Measurements from ENCODE around the gene PRRC2B.
A peak's percentile ranks its signal among the peaks of the same experiment; 100 is the strongest.
"Not testable (repeated sequence)": the region's sequence is repeated elsewhere in the genome, so short reads cannot be mapped to it uniquely, and the experiment has no call there.

The PRRC2B gene

GRCh38 chr9:131387394-131387793 is 6.5 kb upstream of the PRRC2B start:
- no peak for DNase-seq

- no peak for DNase-seq
Measured at GRCh38 chr9:131391020-131391419, 2.9 kb upstream of the PRRC2B start.

DNA sequence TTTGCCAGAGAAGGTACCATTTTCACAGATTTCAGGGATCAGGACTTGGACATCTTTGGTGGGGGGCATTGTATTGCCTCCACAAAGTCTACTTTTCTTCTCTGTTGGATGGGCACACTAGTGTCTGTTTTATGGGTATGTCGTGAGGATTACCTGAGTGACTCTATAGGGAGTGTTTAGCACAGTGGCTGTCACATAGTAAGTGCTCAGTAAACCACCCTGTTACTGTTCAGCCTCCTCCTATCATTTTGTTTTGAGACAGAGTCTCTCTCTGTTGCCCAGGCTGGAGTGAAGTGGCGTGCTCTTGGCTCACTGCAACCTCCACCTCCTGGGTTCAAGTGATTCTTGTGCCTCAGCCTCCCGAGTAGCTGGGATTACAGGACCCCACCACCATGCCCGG is 2.4 kb upstream of the PRRC2B start:
- no peak for DNase-seq

DNA sequence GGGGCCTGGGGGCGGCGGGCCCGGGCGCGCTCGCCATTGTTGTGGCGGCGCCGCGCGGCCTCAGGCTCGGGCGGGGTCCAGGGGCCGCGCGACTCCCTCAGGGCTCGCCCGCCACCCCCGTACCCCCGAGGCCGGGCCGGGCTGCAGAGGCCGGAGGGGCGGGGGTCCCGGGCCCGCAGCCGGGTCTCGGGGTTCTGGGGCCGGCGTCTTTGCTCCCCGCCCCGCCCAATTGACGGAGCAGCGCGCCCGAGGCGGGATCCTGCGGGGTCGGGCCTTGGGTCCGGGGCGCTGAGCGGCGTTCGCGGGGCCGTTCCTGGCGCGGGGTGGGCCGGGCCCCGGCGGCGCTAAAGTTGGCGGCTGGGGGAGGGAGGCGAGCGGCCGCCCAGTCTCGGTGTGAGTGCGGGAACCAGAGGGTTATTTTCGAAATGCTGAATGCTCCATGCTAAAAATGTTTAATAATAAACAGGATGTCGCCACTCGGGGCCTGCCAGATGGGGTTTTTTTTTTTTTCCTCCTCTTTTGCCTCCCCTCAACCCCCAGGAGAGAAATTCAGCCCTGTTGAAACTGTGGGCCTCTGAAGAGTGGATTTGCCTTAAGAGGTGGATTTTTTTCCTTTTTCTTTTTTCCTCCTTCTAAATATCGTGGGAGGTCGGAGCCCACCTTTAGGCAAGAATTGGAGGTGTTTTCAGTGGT is 724 bp downstream of the PRRC2B start:
- DNase-seq, result peak; percentile 42

DNA sequence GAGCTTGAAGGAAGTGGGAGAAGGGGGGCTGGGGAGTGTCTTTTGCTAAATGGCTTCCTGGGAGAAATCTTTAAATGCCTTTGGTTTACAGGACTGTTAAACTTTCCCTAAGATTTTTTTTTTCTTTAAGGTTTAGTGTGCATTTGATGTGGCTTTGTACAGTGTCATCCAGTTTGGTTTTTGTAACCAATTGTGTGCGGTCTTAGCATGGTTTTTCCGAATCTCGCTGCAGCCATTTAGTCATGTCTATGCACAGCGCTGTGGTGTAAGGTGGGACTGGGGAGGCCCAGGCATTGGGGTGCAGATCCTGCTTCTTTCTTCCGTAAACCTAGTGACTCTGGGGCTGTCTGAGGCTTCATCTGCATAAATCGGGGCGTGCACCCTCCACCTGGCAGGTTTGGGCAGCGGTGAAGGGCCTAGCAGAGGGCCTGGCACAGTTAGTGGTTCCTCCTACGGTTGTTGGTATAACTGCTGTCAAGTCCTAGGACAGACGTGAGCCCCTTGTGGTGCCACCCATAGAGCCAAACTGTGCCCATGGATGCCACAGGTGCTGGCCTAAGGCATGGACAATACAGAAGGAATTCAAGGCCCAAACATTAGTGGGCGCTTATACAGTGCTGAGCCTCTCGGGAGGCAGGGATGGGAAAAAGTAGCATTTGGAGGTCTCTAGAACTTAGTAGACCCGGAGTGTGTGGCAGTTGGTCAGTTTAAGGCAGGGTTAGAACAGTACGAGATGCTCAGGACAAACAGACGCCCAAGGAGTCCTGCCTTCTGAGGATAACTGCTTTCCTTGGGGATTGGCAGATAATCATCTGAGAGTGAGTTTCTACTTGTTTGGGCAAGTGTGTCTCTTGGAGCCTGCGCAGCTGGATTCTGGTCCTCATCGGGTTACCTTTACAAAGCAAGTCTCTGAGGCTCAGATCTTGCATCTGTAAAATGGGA is 1.5 kb downstream of the PRRC2B start:
- DNase-seq, result peak; percentile 53

- DNase-seq, result not testable (repeated sequence)
Measured at GRCh38 chr9:131396099-131396479, 2.2 kb downstream of the PRRC2B start.

GRCh38 chr9:131396626-131397025 is 2.7 kb downstream of the PRRC2B start:
- DNase-seq, result no peak

DNA sequence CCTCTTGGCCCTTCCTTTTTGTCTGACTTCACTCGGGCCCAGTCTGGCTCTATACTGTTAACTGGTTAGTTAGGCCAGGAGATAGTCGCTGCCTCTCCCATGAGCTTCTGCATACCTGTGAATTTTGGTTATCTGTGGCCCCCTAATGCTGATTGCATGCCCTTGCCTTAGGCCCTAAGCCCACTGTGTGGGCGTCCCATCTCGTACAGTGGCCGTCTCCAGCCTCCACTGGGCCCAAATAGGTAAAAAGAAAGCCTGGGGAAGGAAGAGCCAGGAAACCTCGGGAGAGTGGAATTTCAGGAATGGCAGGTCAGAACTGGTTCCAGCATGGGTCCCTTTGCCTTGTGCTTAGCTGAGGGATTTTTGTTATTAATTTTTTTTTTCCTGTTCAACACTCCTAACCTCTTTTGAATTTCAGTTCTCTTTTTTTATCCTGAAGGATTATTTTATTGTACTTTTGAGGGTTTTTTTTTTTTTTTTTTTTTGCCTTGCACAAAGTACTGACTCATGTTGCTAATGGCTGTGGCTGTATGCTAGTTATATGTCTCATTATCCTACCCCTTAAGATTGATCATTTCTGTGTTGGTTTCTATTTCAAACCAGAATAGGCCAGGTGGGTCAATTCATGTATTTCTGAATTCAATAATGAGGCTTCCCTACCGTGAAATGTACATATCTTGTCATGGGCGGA is 3.4 kb downstream of the PRRC2B start:
- no peak for DNase-seq

- no peak for DNase-seq
Measured at GRCh38 chr9:131398204-131398603, 4.3 kb downstream of the PRRC2B start.

DNA sequence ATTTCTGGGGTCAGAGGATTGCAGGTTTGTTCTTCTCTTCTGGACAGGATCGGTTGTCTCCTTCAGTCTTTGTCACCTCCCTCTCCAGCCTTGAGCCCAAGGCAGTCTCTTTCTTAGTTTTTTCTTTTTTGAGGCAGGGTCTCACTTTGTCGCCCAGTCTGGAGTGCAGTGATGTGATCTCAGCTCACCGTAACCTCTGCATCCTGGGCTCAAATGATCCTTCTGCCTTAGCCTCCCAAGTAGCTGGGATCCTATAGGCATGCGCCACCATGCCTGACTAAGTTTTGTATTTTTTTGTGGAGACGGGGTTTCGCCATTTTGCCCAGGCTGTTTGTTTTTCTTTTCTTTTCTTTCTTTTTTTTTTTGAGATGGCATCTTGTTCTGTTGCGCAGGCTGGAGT is 6.1 kb downstream of the PRRC2B start:
- no peak for DNase-seq

DNA sequence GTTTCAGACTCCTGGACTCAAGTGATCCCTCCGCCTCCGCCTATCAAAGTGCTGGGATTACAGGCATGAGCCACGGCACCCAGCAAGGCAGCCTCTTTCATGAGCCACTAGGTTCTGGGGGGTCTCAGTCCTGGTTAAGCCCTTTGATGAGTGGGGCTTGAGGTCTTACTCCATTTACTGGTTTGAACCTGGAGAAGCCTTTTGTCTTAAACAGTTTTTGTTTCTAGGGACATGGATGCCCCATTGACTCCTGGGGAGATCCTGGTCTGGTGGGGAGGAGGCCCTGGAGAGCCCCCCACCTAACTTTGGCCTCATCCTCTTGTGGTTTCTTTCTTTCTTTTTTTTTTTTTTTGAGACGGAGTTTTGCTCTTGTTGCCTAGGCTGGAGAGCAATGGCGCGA is 6.7 kb downstream of the PRRC2B start:
- no peak for DNase-seq

- no peak for DNase-seq
Measured at GRCh38 chr9:131402073-131402472, 8.2 kb downstream of the PRRC2B start.

DNA sequence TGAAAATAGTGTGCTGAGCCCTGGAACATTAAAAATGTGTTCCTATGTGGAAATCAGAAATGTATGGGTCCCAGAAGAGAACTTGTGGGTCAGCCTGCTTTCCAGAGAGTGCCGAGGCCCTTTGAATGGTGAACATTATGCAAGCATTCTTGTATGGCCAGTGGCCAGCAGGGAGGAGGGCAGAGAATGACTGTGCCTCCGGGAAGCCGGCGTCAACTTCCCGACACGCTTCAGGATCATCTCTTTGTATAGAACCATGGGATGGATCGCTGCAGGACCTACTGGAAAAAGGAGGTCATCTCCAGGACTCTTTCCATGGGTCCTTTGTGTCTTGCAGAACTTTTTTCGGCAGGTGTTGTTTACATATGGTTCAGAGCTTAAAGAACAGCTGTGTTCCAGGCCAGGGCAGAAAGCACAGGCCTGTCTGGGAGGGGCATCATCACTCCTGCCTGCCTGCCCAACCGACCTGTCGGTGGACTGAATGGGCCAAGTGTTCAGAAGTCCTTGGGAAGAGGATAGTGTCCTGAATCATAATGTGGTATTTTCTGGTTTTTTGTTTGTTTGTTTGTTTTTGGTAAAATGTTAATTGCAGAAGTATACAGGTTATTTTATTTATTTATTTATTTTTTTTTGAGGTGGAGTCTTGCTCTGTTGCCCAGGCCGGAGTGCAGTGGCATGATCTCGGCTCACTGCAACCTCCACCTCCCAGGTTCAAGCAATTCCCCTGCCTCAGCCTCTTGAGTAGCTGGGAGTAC is 9.0 kb downstream of the PRRC2B start:
- no peak for DNase-seq

- DNase-seq, result no peak
Measured at GRCh38 chr9:131403493-131403773, 9.5 kb downstream of the PRRC2B start.

GRCh38 chr9:131404581-131404980 is 10.7 kb downstream of the PRRC2B start:
- DNase-seq, result no peak

GRCh38 chr9:131404987-131405386 is 11.1 kb downstream of the PRRC2B start:
- DNase-seq, result no peak

DNA sequence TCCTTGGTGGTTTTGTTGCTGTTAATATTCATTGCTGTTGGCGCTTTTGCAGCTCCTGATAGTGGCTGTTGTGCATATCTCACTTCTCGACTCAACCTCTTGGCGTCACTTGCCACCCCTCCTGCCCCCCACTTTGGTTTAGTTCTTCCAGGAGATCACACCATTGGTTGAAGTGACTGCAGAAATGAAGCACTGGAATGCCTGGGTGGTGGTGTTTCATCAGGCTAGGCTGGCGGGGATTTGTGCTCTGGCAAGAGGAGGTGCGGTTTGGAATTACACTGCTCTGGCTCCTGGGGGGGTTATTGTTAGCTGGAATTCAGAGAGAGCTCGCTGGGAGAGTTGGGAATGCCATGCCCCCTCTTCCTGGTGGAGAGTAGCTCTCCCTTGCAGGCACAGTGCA is 11.5 kb downstream of the PRRC2B start:
- no peak for DNase-seq

DNA sequence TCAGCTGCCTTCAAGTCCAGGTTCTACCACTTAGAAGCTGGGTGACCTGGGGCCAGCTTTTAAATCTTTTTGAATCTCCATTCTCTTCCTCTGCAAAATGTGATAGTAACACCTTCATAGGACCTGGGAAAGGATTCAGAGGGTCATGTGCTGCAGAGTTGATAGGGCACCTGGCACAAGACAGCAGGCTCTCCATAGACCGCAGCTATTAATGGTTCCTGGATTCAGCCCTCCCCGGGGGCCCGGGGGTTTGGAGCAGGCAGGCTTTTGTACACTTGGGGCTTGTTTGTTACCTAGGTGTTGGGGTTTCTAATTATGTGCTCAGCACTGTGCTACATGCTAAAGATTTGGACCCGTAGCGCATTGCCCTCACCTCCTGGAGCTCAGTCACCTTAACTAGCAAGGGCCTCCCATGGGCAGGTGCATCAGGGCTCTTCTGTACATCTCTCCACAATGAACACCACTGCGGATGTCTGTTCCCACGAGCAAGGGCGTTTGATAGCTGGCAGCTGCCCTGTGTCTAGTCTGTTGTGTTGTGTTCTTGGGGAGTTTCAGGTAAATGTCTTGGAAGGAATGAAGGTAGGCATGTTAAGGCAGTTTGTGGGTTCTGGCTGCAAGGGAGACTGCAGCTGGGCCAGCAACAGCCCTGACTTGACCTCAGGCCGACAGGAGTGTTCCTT is 12.1 kb downstream of the PRRC2B start:
- DNase-seq, result no peak

DNA sequence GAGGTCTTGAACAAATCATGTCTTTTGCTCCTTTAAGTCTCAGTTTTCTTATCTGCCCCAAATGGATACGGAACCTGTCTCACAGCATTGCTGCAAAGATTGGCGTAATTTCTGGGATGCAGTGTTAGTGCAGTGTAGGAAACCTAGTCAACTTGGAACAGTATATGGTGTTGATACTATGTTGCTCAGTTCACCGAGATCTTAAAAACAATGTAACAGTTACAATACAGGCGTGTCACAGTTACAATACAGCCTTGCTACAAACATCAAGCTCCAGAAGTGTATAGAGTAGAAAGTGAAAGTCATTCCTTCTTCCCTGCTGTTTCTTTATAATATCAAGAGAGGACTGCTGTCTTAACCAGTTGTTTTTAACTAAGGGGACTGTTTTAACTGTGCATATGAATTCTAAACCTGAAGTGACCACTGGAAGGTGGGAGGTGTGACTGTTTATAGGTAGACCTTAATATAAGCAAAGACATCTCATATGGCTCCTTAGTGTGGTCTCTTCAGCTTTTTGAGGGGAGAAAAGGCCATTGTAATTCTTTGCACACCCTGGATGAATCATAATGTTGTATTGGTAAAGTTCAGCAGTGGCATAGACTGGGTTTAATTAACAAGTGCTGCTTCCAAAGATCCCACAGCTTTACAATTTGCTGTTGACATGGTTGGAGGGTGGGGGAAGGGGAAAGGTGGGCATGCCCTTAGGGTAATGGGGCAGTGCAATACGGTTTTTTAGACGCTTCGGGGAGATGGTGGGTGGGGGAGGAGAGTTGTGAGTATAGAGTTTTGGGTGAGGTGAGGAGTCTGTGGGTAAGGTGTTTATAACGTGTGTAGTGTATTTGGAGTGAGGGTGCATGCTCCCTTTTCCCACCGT is 12.9 kb downstream of the PRRC2B start:
- no peak for DNase-seq

DNA sequence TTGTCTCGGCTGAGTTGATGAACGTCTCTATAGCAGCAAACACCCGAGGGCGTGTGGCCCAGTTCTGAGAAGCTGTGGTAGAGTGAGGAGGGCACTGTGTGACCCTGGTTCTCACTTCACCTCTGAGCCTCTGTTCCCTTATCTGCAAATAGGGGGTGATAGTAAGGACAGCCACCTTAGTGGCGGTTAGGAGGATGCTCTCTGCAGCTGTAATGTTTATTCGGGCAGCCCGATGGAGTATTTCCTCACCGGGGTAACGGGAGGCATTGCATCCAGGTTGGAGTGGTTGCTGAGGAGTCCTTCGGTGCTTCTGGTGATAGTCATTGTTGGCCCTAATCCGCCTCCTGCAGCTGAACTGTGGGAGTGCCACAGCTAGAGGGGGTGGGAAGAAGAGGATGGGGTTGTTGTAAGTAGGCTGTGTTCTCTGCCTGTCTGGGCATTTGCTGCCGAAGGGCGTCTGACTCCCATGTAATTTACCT is 13.9 kb downstream of the PRRC2B start:
- no peak for DNase-seq

DNA sequence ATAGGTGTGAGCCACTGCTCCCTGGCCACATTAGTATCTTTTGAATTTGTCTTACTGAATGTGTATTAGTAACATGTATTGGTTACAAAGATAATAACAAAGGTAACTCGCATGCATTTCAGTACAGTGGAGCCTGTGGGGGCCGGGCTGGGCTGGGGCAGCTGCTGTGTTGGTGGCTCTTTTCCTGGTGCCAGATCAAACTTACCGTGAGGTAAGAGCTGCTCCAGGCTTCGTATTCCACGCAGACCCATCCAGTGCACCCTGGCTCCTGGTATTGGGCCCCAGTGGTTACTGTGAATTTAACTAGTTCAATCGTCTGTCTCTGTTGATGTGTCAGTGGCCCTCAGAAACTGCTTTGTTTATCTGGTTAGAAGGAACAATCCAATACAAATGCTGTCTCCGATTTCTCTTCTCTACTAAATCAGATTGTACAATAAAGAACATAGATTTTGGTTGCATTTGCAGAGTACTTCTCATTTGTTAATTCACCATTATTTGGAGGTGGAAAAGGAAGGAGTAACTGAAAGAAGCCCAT is 15.6 kb downstream of the PRRC2B start:
- DNase-seq, result no peak
